ENCODE measurements around the gene RHOBTB1.

GRCh38 chr10:60914690-60915141 lies 29.3 kb downstream of the RHOBTB1 start:
- TF ChIP-seq CTCF (IDR thresholded peaks at IDR 0.05; ENCODE audit: low read length) = no peak
- TF ChIP-seq EZH2 (IDR thresholded peaks at IDR 0.05; ENCODE audit: borderline replicate concordance, low read length) = no peak

Measured in OCI-LY1 (cell line).